HUDEP-2 (cell line): ENCODE measurements around the gene IP6K3.

Experiments used
- DNase-seq, 76 experiments: peaks; one replicate each; lab custom pipeline; 2025; ENCODE audit not compliant: unreplicated experiment in 76 of 76; lab: John Stamatoyannopoulos, UW

The IP6K3 gene, protein sequence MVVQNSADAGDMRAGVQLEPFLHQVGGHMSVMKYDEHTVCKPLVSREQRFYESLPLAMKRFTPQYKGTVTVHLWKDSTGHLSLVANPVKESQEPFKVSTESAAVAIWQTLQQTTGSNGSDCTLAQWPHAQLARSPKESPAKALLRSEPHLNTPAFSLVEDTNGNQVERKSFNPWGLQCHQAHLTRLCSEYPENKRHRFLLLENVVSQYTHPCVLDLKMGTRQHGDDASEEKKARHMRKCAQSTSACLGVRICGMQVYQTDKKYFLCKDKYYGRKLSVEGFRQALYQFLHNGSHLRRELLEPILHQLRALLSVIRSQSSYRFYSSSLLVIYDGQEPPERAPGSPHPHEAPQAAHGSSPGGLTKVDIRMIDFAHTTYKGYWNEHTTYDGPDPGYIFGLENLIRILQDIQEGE

DNA sequence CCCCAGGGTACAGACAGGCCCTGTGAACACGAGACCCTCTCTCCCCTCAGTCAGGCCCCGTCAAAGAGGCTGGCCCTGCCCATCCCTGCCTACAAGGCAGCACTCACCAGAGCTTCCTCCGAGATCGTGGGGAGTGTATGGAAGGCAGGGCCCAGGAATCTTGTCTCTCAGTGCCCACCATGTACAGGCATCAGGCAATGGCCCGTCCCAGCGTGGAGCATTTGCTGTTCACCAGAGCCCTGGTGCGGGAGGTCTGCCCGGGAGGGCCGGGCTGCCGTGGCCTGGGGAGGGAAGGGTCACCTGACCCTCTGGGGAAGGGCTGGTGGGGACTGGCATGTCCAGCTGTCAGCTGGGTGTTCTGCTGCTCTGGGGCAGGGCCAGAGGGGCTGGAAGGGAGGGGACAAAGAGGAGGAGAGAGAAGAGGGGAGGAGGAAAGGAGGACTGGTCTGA is at the start of gene IP6K3:
IP6K3 (minus strand) TSS at position 255 of the 450 bp plus-strand sequence. CDS start 11,429 bp downstream, outside the sequence.
- DNase-seq: no peak

DNA sequence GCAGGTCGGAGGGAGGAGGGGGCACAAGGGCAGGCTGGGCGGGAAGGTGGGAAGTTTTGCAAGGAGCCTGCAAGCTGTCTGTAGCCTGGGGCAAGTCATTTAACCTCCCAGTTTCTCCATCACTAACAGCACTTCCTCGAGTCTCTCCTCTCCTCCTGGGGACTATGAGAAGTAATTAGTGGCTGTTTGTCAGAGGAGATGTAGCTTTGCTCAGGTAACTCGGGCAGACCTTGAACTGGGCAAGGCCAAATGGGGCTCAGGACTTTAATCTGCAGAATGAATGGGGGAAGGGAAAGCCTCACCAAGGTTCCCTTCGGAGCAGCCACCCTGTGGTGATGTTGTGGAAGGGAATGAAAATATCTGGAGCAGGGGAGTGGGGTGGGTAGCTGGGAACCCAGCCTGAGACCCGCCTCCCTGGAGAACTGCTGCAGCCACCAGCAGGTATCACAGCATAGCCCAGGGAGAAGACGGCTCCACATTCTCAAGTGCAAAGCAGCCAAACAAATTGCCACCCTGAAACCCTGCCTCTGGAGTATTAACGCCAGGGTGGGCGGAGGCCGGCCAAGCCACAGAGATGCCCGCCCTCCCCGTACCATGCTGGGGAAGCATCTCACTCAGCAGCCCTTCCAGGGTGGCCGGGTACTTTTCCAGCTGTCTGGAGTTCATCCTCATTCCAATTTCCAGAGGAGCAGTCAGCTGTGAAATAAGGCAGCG is 48.4 kb upstream of the IP6K3 start:
- DNase-seq: peak in 1 of 76 experiments; percentile 5

DNA sequence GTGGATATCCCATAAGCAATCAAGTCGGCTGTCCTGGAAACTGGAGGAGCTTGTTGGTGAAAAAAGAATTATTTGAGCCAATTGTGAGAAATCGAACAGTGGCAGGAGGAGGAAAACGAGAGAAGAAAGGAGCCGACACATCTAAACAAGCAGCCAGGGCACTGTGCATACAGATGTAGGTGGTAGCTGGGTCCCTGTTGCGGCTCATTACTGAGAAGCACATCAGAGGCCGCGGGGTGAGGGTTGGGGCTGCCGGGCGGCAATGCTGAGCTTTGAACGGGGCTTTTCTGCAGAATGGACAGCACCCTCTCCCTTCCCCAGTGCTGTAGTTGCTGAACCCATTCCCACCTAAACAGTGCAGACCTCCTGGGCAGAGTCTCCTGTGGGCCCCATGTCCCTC is 46.3 kb upstream of the IP6K3 start:
- DNase-seq: no peak

DNA sequence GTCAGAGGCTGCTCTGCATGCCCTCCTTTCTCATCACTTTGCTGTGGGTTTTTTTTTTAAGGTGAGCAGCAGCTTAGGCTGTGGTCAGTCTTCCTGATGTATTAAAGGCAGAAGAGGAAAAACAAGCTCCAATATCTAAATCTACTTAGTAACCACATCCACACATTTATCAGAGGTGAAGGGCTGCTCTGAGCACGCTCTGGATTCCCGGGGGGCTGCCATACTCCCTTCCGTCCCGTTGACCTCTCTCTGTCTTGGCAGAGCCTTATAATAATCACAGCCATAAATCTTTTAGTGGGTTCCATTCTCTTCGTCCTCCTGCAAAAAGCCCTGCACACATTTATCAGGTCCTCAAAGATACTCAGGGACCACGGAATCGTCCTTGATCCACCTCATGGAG is 44.9 kb upstream of the IP6K3 start:
- DNase-seq: no peak

DNA sequence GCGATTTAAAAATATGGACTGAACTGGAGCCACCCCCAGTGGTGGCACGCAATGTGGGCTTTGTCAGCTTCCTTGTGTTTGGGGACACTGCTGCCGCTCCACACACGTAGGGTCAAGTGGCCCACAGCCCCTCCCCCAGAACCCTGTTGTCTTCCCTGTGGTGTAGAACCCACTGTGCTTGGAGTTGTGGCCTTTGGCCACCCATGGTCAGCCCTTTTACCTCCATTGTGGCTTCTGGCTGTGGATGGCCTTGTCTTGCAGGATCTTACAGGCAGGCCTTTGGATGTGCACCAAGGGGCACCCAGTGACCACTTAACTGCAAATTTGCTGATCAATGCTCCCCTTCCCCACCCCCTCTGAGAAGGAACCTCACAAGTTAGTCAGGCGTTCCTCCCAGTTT is 44.2 kb upstream of the IP6K3 start:
- no peak for DNase-seq

DNA sequence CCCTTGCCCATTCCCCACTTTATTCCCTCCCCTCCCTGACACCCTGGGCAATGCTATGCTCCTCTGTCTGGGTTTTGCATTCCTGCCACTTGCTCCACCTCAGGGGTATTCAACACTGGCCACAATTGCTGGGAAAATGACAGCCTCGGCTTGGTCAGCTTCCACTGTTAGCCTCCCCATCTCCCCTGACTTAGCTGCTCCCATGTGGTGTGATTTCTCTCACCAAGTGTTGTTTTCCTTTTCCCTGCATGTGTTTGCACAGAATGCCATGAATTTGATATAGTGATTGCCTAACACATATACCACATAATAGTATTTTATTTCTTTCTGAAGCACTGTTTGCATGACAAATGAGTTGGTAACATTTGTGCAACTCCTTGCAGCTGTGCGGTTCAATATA is 43.7 kb upstream of the IP6K3 start:
- DNase-seq: no peak

DNA sequence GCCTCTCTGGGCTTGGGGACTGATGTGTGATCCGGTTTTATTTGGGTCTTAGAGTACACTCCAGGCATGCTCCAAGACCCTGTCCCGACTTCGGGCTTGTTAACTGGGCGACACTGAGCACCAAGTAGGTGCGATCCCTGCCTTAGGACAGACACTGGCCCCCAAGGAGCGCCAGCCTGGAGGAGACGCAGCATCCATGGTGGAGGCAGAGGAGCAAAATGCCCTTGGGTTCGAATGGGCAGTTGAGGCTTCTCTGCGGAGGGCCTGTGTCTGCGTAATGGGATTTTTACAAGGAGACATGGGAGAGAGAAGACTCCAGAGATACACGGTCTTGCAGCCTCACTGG is 42.8 kb upstream of the IP6K3 start:
- DNase-seq: no peak

DNA sequence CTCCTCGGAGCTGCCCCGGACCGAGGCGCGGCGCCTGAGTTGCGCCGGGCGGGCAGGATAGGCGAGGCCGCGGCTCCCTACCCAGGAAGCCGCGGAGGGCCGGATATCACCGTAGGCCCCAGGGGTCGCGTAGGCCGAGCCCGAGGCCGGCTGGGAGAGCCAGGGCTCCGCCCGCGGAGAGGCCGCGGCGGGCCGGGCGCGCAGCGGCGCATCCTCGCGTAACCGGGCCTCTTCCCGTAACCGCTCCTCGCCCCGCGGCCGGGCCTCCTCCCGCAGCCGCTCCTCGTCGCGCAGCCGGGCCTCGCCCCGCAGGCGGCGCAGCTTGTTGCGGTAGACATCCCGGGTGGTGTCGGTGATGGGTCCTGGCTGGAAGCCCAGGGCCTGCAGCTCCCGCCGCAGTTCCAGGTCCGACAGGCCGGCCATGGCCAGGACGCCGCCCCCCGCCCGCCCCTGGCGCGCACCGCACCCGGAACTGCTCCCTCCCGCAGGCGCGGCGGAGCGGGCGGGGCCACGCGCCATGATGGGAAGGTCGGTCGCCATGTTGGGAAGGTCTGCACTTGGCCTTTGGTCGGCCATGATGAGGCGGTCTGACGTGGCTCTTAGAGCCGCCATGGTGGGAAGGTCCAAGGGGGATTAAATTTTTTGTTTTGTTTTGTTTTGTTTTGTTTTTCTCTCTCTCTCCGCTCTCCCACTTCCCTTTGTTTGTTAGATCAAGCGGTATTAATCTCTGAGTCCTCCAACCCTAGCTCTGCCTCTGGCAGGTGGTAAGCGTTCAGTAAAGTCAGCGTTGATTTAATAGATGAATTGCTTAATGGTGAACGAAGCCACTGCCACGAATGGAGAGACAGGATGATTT is 42.2 kb upstream of the IP6K3 start, which contains the start of gene LEMD2:
LEMD2 (minus strand) TSS at position 437 of the 856 bp plus-strand sequence; CDS start at position 423, 14 bp downstream.
- DNase-seq: peak in 75 of 76 experiments; percentile 21 to 97 (median 91)

DNA sequence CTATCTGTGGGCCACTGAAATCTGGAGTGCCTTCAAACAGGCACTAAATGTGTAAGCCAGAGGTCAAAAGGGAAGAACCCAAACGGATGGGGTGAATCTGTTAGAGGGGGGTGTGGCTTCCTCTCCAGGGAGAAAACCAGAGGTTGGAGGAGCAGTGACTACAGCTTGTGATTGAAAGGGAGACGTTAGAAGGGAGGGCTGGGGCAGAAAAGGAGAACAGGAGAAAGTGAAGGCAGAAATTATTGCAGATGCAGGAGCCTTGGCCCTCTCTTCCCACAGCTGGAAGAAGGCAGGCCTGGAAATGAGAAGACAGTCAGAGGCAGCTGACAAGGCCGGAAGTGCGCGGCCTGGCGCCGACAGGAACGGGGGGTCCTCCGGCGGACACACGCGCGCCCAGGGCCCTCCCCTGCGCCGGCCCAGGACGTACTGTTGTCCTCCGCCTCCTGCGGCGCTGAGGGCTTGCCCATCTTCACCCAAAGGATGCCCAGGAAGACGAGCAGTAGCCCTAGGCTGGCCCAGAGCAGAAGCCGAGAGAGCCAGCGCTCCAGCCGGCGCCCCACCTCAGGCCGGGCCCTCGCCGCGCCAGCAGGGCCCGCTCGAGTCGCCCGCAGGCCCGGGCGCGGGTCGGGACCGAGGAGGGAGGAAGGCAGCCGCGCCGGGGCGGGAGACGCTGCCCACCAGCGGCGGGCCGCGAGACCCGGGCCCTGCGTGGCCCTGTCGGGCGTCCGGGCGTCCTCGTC is 41.4 kb upstream of the IP6K3 start:
- peak in 52 of 76 experiments; percentile 8 to 73 (median 42) for DNase-seq

DNA sequence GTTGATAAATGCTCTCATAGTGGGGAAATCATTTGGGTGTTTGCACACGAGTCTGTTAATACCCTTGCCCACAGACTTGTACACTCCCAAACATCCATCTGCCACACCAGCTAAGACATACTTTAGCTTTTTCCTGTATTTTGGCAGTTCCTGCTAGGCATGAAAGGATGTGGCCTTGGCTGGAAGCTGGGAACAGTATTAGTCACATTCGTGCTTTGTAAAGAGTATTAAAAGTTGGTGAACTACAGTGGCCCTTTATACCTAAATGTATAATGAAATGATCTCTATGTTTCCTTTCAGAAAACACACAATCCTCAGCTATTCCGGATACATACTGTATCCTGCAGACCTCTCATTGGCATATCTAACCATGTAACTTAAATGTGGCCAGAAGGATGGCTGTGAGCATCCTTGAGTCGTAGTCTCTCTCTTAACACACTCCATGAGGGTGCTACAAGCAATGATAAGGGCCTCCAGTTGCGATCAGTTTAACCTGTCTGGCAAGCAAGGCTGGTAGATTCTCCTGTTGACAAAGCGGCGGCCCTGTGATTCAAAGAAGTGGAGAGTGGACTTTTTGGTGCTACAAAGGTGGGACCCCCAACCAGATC is 40.7 kb upstream of the IP6K3 start:
- peak in 2 of 76 experiments; percentile 26 to 37 for DNase-seq

DNA sequence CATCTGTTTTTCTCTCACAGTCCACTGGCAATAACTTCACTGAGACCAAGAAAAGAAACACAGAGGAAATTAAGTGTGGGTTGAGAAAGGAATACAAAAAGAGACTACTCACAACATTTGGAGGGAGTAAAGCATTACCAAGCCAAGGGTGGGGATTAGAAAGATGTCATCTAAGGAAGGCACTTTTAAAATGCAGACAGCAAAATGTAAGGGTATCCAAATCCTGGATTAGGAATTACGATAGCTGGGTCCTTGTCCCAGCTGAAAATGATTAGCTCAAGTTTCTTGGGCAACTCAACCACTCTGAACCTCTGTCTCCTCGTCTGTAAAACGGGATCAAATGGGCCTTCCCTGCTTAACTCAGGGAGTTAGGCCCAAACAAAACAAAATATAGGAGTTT is 40.0 kb upstream of the IP6K3 start:
- DNase-seq: no peak

DNA sequence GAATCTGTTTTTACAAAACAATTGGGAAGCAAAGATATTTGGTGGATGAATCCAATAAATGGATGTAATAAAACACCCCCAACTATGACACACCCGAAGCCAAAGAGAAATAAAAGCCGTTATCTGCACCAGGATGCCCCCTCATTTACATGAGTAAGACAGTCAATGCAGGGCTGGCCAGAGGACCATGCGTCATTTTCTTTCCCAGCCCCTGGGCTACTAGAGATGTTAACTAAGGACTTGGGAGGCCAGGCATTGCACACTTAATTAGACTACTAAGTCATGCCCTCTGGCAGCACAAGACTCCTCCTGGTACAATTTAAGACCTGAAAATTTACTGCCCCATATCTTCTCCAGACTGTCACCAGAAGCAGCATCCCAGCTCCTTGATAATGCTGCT is 39.1 kb upstream of the IP6K3 start:
- DNase-seq: no peak

DNA sequence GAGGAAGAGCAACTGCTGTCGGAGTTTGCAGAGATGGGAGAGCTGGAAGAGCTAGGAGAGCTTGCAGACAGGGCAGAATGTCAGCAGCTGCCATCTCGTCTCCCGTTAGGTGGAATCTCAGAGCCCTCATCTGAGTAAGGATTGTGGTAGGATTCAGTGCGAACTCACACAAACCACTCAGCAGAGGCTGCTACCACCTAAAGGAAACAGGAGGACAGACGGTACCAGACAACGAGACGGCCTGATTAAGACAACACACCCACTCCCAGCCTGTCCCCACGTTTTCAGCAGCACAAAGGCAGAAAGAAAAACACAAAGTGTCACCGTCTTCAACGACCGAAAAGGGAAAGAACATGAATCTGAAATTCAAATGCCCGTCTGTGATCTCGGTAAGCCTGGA is 38.1 kb upstream of the IP6K3 start:
- DNase-seq: no peak

DNA sequence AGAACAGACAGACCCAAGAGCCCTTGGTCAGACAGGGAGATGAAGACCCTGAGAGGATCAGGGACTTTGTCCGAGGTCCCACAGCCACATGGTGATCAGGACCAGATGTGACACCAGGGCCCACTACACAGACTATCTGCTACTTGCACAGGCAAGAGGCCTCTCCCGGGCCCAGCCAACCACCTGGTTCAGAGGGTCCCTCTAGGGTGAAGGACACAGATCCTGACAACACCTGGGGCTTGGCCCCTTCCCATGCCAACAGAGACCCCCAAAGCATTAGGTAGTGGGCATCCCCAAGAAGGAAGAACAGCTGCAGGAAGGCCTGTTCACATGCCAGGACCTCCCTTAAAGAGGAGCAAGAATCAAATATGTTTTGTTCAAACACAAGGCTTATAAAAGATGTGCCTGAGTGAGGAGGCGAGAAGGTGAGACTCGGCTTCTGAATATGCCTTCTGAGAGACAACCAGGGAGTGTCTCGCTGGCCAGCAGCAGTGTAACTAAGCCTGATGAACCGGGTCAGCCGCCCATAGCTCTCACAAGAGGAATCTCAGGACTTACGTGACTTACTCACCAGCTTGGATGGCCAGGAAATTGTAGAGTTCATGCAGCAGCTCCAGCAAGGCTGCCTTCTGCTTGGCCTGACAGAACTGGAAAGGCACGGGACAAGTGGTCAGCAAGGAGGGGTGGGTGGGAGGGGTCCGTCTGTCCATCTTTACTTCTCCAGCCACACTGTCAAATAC is 37.2 kb upstream of the IP6K3 start:
- no peak for DNase-seq

DNA sequence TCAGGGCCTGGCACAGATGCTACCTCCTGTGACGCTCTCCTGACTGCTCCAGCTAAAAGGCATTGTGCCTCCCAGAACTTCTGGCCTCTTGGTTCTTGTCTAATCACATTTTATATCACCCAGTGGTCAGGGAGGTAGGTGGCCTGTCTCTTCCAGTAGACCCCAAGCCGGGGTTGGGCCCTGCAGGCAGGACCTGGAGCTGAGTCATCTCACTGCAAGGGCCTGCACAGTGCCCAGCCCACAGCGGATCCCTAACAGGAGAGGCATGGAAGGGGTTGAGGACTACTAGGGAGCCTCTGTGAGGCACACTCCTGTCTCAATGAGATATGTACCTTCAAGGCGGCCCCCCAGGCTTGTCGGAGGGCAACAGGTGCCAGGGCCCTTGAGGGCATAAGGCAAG is 35.9 kb upstream of the IP6K3 start:
- DNase-seq: no peak

DNA sequence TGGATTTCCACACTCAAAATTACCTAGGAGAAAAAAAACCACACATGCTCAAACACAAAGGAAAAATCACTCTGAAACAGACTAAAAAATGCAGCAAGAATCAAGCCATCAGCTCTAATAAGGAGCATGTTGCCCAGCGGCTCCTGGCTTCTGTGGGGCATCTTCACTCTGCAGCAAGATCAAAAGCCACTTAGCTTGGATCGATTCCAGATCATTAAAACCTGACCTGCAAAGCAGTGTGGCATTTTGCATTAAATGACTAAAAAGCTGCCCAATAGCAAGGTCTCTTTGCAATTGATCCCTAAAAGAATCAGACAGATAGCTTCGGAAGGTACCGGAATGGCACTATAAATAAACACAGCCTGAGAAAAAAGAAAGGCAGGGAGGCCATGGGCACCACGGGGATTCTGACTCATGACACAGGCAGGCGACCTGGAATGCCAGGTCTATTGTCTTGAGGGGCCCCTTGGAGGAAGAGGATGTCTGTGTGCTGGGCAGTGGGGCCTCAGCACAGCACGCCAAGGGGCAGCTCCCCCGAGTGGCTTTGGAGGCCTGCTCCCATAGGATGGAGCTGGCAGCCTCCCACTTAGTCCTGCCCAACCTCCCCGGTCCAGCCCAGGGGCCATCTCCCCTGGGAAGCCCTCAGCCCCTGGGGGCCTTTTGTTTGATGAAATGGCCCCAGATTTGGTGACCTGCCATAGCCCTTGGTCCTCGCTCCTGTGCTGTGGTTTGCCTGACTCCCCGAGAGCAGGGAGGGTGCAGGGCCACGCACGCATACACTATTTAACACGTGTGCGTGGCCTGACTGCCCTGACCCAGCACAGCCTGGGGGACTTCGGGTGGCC is 34.6 kb upstream of the IP6K3 start:
- no peak for DNase-seq

DNA sequence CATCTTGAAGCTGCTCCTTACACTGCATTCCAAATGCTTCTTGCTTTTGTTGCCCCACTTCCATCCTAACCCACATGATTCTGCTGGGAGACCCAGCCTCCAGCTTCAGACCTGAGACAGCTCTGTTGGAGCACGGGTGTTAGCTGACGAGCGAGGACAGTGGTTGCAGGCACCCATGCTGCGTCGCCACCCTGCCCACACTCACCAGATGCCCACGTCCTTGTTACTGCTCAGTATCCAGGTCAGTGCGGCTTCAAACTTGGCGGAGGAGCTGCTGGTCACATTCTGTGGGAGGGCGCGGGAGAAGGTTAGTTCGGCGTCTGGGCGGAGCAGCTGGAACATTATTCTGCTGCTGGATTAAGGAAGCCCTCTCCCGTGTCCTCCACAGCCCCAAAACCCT is 33.2 kb upstream of the IP6K3 start:
- DNase-seq: no peak

DNA sequence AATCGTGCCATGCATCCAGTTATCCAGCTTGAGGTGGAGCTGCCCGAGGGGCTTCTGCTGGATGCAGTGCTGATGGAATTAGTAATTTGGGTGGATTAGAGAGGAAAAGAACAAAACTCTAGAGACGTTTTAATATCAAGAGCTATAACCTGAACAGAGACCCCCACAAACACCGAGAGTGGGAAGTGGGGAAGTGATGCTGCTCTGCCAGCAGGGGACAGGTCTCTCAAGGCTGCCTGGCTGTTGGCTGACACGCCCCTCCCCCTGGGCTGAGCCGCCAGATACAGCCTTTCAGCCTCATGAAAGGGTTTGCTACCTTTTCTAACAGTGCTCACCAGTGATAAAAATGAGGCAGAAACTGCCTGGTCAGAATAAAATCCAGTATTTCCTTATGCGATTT is 32.6 kb upstream of the IP6K3 start:
- no peak for DNase-seq
